HG03045 (cell line): ENCODE measurements around the gene SYS1.

Experiments
- ATAC-seq: cut with Tn5 transposase; IDR thresholded peaks from one replicate; pipeline ENCODE4 v1.9.1; 2021; ENCODE audit warnings: mild to moderate bottlenecking, moderate library complexity; ENCODE audit not compliant: unreplicated experiment

SYS1 gene

GRCh38 chr20:45354423-45355208 lies 8.3 kb upstream of the SYS1 start:
- ATAC-seq: no peak

GRCh38 chr20:45355209-45356084 lies 7.5 kb upstream of the SYS1 start:
- no peak for ATAC-seq

- ATAC-seq: no peak
Measured at GRCh38 chr20:45358282-45359068, 4.5 kb upstream of the SYS1 start.

- no peak for ATAC-seq
Measured at GRCh38 chr20:45359069-45359405, 3.9 kb upstream of the SYS1 start.

- ATAC-seq: no peak
Measured at GRCh38 chr20:45359406-45360148, 3.4 kb upstream of the SYS1 start.

GRCh38 chr20:45361793-45362192 lies 1.2 kb upstream of the SYS1 start:
- no peak for ATAC-seq

GRCh38 chr20:45363611-45364492 lies 896 bp downstream of the SYS1 start:
- ATAC-seq: peak; percentile 1

GRCh38 chr20:45365444-45365970 lies 2.6 kb downstream of the SYS1 start:
- no peak for ATAC-seq

GRCh38 chr20:45366192-45366591 lies 3.2 kb downstream of the SYS1 start:
- ATAC-seq: no peak

GRCh38 chr20:45366631-45367030 lies 3.7 kb downstream of the SYS1 start:
- no peak for ATAC-seq

GRCh38 chr20:45367126-45367525 lies 4.2 kb downstream of the SYS1 start:
- ATAC-seq: no peak

GRCh38 chr20:45368221-45368980 lies 5.4 kb downstream of the SYS1 start:
- ATAC-seq: peak; percentile 74

GRCh38 chr20:45370571-45371160 lies 7.7 kb downstream of the SYS1 start:
- no peak for ATAC-seq

GRCh38 chr20:45372241-45372640 lies 9.3 kb downstream of the SYS1 start:
- no peak for ATAC-seq

GRCh38 chr20:45372646-45373352 lies 9.8 kb downstream of the SYS1 start:
- ATAC-seq: no peak

- peak; percentile 74 for ATAC-seq
Measured at GRCh38 chr20:45373353-45374100, 10.6 kb downstream of the SYS1 start.

- ATAC-seq: no peak
Measured at GRCh38 chr20:45374101-45374467, 11.1 kb downstream of the SYS1 start.
